HG03460 (cell line): ENCODE data around the gene CHCHD3.

Experiments
- ATAC-seq: cut with Tn5 transposase; IDR thresholded peaks from one replicate; pipeline ENCODE4 v1.9.1; 2021; ENCODE audit not compliant: unreplicated experiment

The CHCHD3 gene

DNA sequence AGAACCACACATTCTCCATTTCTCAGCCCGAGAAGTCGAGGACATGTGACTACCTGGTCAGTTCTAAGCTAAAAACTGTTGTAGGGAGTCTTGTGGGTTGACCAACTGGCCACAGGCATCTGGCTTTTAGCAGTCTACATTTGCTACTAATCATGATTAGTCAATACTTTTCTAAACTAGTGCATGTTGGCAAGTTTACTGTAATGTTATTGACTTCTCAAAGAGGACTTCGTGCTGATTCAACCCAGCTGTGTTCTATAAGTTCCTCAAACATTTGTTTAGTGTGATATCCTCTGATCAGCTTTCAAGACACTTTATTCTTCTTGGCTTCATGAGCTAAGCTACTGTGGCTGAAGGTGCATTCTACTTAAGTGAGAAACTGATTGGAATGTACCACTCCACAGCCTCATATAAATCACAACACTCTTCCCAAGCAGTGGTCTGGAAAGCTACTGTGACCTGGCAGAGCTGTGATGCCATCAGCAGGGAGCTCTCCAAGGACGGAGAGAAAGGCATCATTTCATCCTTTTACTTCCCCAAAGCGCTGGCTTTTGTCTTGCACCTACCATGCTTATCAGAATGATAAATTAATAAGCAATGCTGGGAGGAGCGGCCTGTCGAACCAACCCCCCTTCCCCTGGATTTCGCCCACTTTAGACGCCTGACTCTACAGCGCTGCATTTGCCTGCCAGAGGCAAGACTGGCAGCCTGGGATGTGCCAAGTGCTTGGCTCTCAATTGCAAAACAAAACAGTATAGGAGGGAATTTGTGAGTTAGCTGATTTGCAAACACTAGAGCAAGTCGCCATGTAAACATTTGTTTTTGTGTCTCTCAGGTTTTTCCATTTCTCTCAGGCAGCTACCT is 298.9 kb downstream of the CHCHD3 start:
- no peak for ATAC-seq

- ATAC-seq = no peak
Observed at GRCh38 chr7:132780822-132781221, 301.1 kb downstream of the CHCHD3 start.

DNA sequence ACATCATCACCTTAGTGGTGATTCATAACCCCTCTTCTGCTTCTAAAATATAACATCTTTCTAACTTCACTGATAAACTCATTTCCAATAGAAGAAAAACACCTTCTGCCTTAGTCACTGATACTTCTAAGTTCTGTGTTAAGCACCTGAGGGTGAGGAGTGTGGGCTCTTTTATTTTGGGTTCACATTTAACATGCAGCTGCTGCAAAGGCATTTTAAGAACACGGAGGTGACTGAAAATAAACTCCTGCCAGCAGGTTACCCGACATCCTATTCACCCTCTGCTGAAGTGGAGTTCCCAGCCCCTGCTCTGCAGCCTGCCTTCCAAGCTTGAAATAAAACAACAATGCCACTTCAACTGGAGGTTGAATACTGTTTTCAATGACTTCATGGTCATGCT is 302.7 kb downstream of the CHCHD3 start:
- ATAC-seq = no peak

GRCh38 chr7:132778761-132779160 is 303.1 kb downstream of the CHCHD3 start:
- ATAC-seq = no peak

- ATAC-seq = no peak
Observed at GRCh38 chr7:132777956-132778355, 303.9 kb downstream of the CHCHD3 start.

DNA sequence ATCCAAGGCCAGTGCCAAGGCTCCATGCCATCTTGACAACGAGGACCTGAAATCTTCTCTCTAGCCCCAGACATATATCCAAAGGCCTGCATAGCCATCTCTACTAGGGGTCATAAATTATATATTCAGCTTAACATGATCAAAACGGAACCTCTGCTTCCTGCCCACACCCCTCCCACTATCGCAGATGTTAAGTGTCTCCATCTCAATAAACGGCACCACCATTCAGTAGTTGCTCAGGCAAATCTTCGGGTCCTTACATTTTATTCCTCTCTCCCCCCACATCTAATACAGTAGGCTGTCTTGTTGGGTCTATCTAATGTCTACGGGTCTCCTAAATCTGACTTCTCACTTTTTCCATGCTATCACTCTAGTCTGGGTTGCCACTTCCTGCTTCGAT is 304.5 kb downstream of the CHCHD3 start:
- ATAC-seq = no peak

DNA sequence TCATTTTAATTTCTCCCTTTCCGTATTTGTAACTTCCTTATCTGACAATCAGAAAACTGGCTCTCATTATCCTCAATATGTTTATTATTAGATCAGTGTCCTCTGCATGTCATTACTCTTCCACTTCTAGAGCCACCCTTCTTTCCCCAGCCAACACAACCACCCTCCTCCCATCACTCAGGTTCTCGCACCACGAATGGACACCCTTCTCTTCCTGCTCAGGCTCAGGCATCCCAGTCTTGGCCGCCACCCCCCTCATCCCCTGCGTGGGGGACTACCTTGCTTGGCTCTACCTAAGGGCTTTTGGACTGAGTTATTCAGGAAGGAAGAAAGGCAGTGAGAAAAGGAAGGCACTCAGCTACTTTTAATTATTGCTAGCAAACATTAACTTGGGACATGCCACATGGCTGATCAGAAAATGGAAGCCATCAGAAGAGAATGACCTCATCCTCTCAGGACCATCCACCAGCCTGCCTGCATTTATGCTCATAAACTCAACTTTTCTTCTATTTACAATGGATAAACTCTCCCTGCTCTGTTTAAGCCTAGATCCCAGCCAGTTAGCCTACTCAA is 305.8 kb downstream of the CHCHD3 start:
- no peak for ATAC-seq

DNA sequence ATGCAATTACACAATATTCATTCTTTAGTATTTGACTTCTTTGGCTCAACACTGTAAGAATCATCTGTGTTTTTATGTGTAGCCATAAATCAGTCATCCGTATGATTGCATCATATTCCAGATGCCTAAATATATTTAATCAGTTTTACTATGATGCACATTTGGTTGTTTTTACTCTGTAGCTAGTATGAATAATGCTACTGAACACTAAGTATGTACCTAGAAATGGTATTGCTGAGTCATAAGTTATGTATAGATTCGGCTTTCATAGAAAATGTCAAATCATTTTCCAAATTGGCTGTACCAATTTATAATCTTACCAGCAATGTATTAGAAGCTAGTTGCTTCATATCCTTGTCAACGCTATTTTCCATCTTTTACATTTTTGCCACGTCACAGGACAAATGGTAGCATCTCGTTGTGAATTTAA is 308.3 kb downstream of the CHCHD3 start:
- no peak for ATAC-seq

- ATAC-seq = no peak
Observed at GRCh38 chr7:132771301-132771730, 310.6 kb downstream of the CHCHD3 start.

- ATAC-seq = no peak
Observed at GRCh38 chr7:132770055-132770454, 311.8 kb downstream of the CHCHD3 start.

DNA sequence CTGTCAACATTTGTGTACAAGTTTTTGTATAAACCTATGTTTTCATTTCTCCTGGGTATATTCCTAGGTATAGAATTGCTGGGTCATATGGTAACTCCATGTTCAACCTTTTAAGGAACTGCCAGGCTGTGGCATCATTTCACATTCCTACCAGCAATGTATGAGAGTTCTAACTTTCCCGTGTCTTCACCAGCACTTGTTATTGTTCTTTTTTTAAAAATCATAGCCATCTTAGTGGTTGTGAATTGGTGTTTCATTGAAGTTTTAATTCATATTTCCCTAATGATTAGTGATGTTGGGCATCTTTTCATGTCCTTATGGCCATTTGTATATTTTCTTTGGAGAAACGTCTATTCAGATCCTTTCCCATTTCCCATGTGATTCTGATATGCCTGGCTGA is 312.6 kb downstream of the CHCHD3 start:
- no peak for ATAC-seq

DNA sequence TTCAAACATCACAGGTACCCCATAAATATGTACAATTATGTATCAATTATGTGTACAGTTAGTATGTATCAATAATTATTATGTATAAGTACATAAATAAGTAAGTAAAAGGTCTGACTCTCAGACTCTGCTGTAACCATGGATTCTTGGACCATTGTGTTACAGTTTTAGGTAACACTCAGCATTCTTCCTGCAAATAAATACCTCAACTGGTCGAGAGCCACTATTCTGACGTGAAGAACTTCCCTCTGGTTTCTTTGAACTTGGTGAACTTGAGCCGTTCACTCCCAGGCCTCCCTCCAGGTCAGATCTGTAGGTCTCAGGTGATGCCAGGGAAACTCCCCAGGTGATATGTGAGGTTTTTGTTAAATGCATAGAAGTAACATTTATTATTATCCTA is 313.8 kb downstream of the CHCHD3 start:
- ATAC-seq = no peak

DNA sequence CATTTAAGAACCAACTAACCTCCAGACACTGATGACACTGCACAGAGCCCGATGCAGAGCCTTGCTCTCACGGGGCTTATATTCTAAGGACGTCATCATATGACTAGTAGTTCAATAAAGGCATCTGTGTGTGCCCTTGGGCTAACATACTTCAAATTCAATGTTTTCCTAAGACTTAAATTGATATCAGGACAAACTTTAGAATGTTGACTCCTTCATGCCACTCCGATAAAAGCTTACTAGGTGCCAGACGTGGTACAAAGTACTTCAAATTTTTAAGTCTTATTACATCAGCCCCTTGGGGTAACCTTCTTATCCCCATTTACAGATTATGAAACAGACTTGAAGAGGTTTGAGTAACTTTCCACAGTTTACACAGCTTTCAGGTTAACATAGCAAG is 314.5 kb downstream of the CHCHD3 start:
- ATAC-seq = no peak

GRCh38 chr7:132766660-132767059 is 315.2 kb downstream of the CHCHD3 start:
- no peak for ATAC-seq

DNA sequence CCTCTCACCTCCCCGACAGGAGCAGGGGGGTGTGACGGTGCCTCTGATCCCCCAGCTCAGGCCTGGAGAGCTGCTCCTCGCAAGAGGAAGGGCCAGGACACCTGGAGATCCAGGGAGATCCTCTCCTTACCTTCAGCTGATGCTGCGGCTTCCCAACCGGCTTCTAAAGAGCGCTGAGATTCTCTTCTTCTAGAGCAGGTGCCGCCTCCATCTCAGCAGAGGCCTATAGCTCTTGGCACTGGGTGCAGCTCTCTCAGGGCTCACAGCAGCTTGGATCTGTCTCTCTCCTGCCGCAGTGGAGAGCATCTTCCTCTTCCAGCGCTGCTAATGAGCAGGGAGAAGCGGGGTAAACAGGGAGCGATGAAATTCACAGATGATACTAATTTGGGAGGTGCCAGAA is 316.0 kb downstream of the CHCHD3 start:
- ATAC-seq = no peak

DNA sequence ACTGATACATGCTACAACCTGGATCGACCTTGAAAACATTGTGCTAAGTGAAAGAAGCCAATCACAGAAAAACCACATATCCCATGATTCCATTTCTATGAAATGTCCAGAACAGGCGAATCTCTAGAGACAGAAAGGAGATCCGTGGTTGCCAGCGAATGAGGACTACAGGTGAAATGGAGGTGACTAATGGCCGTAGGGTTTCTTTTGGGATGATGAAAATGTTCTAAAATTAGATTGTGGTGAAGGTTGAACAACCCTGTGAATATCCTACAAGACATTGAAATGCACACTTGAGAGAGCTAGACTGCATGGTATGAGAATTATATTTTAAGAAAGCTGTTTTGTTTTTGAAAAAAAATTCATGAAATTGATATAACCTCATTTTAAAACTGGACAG is 317.1 kb downstream of the CHCHD3 start:
- no peak for ATAC-seq

DNA sequence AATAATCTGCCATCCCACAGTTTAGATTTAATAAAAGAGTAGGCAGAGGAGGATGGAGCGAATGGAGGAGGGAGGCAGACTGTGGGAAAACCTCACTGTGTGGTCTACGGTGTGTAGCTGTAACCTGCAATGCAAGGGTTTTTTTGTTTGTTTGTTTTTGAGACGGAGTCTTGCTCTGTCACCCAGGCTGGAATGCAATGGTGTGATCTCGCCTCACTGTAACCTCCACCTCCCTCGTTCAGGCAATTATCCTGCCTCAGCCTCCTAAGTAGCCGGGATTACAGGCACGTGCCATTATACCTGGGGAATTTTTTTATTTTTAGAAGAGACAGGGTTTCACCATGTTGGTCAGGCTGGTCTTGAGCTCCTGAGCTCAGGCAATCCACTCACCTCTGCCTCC is 321.0 kb downstream of the CHCHD3 start:
- no peak for ATAC-seq

DNA sequence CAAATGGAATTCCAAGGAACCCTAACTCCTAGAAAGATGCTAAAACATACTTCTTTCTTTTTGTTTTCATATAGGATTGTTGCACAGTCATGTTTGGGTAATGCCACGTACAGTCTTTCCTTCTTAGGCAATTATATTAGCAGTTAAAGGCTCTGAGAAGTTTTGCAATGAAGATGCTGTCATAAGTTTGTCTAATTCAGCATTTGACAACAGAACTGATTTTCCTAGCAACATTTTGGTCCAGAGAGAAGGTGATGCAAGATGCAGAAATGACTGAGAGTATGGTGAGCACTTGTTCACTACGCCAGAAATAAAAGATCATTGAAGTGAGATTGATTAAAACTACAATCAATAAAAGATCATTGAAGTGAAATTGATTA is 321.7 kb downstream of the CHCHD3 start:
- ATAC-seq = no peak

- no peak for ATAC-seq
Observed at GRCh38 chr7:132759482-132760243, 322.2 kb downstream of the CHCHD3 start.

DNA sequence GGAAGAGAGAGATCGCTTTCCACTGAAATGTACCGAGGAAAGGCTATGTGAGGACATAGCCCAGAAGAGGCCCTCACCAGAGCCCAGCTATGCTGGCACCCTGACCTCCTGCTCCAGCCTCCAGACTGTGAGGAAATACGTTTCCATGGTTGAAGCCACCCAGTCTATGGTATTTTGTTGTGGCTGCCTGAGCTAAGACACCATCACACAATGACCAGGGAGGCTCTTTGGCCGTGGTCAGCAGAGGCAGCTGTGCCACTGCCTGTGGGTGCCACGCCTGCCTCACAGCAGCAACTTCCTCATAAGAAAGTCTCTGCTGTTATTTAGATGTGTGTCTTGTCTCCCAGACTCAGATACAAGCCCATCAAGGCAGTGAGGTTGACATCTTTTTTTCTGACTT is 322.9 kb downstream of the CHCHD3 start:
- ATAC-seq = no peak

- no peak for ATAC-seq
Observed at GRCh38 chr7:132757783-132758182, 324.1 kb downstream of the CHCHD3 start.

DNA sequence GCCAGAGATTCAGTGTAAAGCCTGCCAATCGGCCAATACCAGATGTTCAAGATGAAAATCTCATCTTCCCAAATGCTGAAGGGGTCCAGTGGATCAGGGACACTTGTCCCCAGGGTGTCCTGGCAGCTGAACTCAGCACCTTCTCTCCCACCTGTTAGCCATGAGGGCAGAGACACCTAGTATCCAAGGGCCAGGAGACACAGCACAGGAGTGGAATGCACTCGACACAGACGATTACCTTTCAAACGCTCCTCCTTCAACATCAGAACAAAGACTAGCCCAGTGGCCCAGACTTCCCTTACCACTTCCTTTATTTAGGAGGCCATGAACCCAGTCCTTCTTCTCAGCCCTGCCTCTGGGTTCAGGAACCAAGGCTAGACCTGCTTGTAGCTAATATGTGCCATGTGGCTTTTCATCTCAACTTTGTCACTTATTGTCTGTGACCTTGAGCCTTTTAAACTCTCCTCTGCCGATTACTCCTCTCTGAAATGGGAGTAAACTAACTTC is 325.4 kb downstream of the CHCHD3 start:
- no peak for ATAC-seq
